KMS-11 (cell line): ENCODE results near the gene CAP1.

Source experiments
- H2AFZ ChIP-seq: fragments of 200-600 bp; sonication (generic); 2 replicates; pipeline ENCODE4 v1.6.1; 2016; ENCODE audit warnings: antibody characterized with exemption, mixed run types, low read depth
- H3K27ac ChIP-seq: fragments of 200-600 bp; sonication (generic); 2 replicates; pipeline ENCODE4 v1.6.1; 2016; ENCODE audit warnings: mild to moderate bottlenecking, mixed run types
- H3K27me3 ChIP-seq: fragments of 200-600 bp; sonication (generic); 2 replicates; pipeline ENCODE4 v1.6.1; 2017; ENCODE audit warnings: mild to moderate bottlenecking, low read depth, mixed run types, moderate library complexity; ENCODE audit not compliant: insufficient read depth
- H3K36me3 ChIP-seq: fragments of 200-600 bp; sonication (generic); 2 replicates; pipeline ENCODE4 v1.6.1; 2017; ENCODE audit warnings: mild to moderate bottlenecking, mixed run types; ENCODE audit not compliant: insufficient read depth
- H3K4me1 ChIP-seq: fragments of 200-600 bp; sonication (generic); 2 replicates; pipeline ENCODE4 v1.6.1; 2016; ENCODE audit warnings: mild to moderate bottlenecking, low read depth, mixed run types; ENCODE audit not compliant: poor library complexity, severe bottlenecking
- H3K4me2 ChIP-seq: fragments of 200-600 bp; sonication (generic); 2 replicates; pipeline ENCODE4 v1.7.0; 2016; ENCODE audit warnings: mild to moderate bottlenecking, mixed run types
- H3K4me3 ChIP-seq: fragments of 200-600 bp; sonication (generic); IDR thresholded peaks from 2 replicates; pipeline ENCODE4 v1.6.1; 2017; ENCODE audit warnings: low read depth, low read length, mixed read lengths; ENCODE audit not compliant: insufficient read depth
- H3K79me2 ChIP-seq: fragments of 200-600 bp; sonication (generic); 2 replicates; pipeline ENCODE4 v1.6.1; 2016; ENCODE audit warnings: low read depth, mixed run types; ENCODE audit not compliant: insufficient read depth
- H3K9ac ChIP-seq: fragments of 200-600 bp; sonication (generic); 2 replicates; pipeline ENCODE4 v1.6.1; 2016; ENCODE audit warnings: mild to moderate bottlenecking, mixed run types
- H4K20me1 ChIP-seq: fragments of 200-600 bp; sonication (generic); 2 replicates; pipeline ENCODE4 v1.6.1; 2016; ENCODE audit warnings: mild to moderate bottlenecking, mixed run types; ENCODE audit not compliant: insufficient read depth
- TF ChIP-seq, protein P1 (sequence below): fragments of 200-600 bp; sonication (generic); conservative IDR thresholded peaks from 2 replicates; pipeline ENCODE4 v1.6.1; 2017; ENCODE audit warnings: low read depth, mild to moderate bottlenecking, antibody characterized with exemption, low read length, moderate library complexity, mixed read lengths

Gene CAP1

DNA sequence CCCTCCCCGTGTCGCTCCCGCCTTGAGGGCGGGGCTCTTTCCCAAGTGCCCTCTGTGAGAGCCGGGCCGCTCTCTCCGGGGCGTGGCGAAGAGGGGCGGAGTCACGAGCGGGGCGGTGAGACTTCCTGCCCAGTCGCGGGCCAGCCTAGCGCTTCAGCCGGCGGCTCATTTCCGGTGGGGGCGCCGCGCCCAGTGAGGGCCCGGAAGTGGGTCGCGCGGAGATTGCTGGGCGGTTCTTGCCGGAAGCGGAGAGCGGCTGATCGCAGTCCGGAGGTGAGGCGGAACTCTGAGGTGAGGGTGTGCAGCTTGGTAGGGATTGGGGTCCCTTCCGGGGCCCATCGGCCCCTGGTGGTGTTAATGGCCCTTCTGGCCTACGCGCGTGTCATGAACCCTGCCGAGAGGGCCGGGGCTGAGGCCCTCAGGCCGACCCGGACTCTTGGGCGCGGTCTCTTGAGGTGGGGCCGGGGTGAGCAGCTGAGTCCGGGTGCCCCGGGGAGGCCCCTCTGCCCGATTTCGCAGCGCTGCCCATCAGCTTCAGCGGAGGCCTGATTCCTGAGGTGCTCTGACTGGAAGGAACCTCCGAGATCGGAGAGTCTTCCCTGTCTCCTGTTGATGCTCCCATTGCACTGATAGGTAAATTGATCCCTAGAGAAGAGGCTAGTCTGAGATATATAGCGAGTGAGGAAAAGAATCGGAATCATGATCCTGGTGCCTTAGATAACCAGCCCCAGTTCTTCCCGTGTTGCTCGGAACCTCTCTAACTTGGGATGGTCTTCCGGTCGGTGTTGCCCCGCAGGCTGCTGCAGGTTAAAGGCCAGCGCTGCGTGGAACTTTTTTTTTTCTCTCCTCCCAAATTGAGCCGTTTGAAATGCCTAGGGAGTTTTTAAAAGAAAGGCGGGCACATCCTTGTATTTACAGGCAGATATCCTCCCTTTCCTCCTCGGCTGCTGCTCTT lies at the start of gene CAP1:
Gene CAP1, plus strand, starts transcription at position 219 of the 955 bp plus-strand sequence. CDS start 18,618 bp downstream, outside the sequence.
- peak within 1 kb of the TSS; percentile 91 for H3K4me2 ChIP-seq
- peaks cover 51% of the 10 kb centered on the region for H3K79me2 ChIP-seq
- H2AFZ ChIP-seq, result peak within 1 kb of the TSS; percentile 71
- no peaks in the 10 kb centered on the region for H3K27me3 ChIP-seq
- H3K27ac ChIP-seq, result peak within 1 kb of the TSS; percentile 87
- no peaks in the 10 kb centered on the region; the same call in 1 of the 2 replicates for H3K36me3 ChIP-seq
- no peaks in the 10 kb centered on the region for H4K20me1 ChIP-seq
- H3K4me3 ChIP-seq, result peak within 1 kb of the TSS; percentile 83
- H3K4me1 ChIP-seq, result peaks cover 41% of the 10 kb centered on the region
- H3K9ac ChIP-seq, result peak within 1 kb of the TSS; percentile 85
- TF ChIP-seq, protein P1, sequence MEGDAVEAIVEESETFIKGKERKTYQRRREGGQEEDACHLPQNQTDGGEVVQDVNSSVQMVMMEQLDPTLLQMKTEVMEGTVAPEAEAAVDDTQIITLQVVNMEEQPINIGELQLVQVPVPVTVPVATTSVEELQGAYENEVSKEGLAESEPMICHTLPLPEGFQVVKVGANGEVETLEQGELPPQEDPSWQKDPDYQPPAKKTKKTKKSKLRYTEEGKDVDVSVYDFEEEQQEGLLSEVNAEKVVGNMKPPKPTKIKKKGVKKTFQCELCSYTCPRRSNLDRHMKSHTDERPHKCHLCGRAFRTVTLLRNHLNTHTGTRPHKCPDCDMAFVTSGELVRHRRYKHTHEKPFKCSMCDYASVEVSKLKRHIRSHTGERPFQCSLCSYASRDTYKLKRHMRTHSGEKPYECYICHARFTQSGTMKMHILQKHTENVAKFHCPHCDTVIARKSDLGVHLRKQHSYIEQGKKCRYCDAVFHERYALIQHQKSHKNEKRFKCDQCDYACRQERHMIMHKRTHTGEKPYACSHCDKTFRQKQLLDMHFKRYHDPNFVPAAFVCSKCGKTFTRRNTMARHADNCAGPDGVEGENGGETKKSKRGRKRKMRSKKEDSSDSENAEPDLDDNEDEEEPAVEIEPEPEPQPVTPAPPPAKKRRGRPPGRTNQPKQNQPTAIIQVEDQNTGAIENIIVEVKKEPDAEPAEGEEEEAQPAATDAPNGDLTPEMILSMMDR, result no peak

- H3K4me3 ChIP-seq, result no peak overlapping the region
- no peaks in the 10 kb centered on the region for H4K20me1 ChIP-seq
- TF ChIP-seq, protein P1, result no peak
- no peak overlapping the region for H3K4me2 ChIP-seq
- H3K27me3 ChIP-seq, result no peaks in the 10 kb centered on the region
- no peak overlapping the region for H3K9ac ChIP-seq
- H3K27ac ChIP-seq, result no peak overlapping the region
- no peaks in the 10 kb centered on the region for H3K36me3 ChIP-seq
- H2AFZ ChIP-seq, result no peak overlapping the region
- H3K79me2 ChIP-seq, result no peaks in the 10 kb centered on the region
- no peaks in the 10 kb centered on the region for H3K4me1 ChIP-seq
These were observed 48.3 kb upstream of the CAP1 start for GRCh38 chr1:39992234-39992633.

DNA sequence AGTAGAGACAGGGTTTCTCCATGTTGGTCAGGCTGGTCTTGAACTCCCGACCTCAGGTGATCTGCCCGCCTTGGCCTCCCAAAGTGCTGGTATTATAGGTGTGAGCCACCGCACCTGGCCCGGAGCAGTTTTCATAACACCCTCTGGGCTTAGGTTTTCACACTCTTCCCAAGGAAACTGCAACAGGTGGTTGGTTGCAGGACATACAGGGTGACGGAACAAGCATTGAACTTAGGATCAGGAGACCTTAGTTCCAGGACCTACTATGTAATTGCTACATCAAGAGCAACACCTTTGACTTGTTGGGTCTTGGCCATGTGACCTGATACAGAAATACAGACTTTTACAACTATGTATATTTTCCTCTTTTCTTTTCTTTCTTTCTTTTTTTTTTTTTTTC lies 47.6 kb upstream of the CAP1 start:
- H3K4me3 ChIP-seq, result no peak overlapping the region
- no peak overlapping the region for H3K9ac ChIP-seq
- H3K4me2 ChIP-seq, result no peak overlapping the region
- H4K20me1 ChIP-seq, result no peaks in the 10 kb centered on the region
- H3K79me2 ChIP-seq, result no peaks in the 10 kb centered on the region
- TF ChIP-seq, protein P1, result no peak
- H3K36me3 ChIP-seq, result no peaks in the 10 kb centered on the region
- H3K4me1 ChIP-seq, result no peaks in the 10 kb centered on the region
- no peaks in the 10 kb centered on the region for H3K27me3 ChIP-seq
- no peak overlapping the region for H3K27ac ChIP-seq
- no peak overlapping the region for H2AFZ ChIP-seq

DNA sequence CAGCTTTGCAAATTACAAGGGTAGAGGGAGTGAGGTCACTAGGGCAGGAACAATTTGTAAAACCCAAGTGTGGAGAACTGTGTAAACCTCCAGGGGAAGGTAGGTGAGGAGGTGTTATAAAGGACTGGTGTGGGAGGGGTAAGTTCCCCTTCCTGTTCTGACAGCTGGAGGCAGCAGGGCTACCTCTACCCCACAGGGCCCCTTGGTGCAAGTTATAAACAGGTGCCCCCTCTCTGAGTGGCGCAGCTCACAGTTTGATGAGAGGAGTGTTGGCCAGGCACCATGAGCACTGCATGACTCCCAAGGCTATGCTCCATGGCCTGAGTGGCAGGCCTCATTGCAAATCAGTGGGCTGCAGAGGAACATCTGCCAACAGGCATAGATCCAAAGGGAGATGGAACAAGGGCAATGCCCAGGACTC lies 44.5 kb upstream of the CAP1 start:
- Histone ChIP-seq H3K4me1 (no peaks in the 10 kb centered on the region), H3K27ac (no peak overlapping the region), H3K79me2 (no peaks in the 10 kb centered on the region), H3K36me3 (no peaks in the 10 kb centered on the region), H3K4me3 (no peak overlapping the region), H4K20me1 (no peaks in the 10 kb centered on the region), H3K4me2 (no peak overlapping the region), H2AFZ (no peak overlapping the region), H3K9ac (no peak overlapping the region), H3K27me3 (no peaks in the 10 kb centered on the region)
- TF ChIP-seq, protein P1, result no peak
